HG03159 (cell line): ENCODE measurements around the gene SLFN14.
"Not testable (repeated sequence)": the region's sequence is repeated elsewhere in the genome, so short reads cannot be mapped to it uniquely, and the experiment has no call there.

Experiments used
- ATAC-seq: cut with Tn5 transposase; IDR thresholded peaks from one replicate; pipeline ENCODE4 v1.9.1; 2021; ENCODE audit warnings: mild to moderate bottlenecking, moderate library complexity; ENCODE audit not compliant: unreplicated experiment

Gene SLFN14

GRCh38 chr17:35559495-35560210 is 966 bp downstream of the SLFN14 start:
- no peak for ATAC-seq

- no peak for ATAC-seq
Observed at GRCh38 chr17:35557353-35557752, 3.3 kb downstream of the SLFN14 start.

GRCh38 chr17:35555691-35556090 is 4.9 kb downstream of the SLFN14 start:
- ATAC-seq = no peak

- ATAC-seq = no peak
Observed at GRCh38 chr17:35554668-35555067, 6.0 kb downstream of the SLFN14 start.

GRCh38 chr17:35553310-35553709 is 7.3 kb downstream of the SLFN14 start:
- no peak for ATAC-seq

GRCh38 chr17:35548978-35549377 is 11.6 kb downstream of the SLFN14 start:
- ATAC-seq = no peak

GRCh38 chr17:35548208-35548810 is 12.3 kb downstream of the SLFN14 start:
- no peak for ATAC-seq

- ATAC-seq = no peak
Observed at GRCh38 chr17:35546487-35546886, 14.1 kb downstream of the SLFN14 start.

GRCh38 chr17:35545150-35545549 is 15.5 kb downstream of the SLFN14 start:
- no peak for ATAC-seq

GRCh38 chr17:35543856-35544255 is 16.8 kb downstream of the SLFN14 start:
- no peak for ATAC-seq

GRCh38 chr17:35542990-35543389 is 17.6 kb downstream of the SLFN14 start:
- ATAC-seq = no peak

GRCh38 chr17:35541434-35541833 is 19.2 kb downstream of the SLFN14 start:
- ATAC-seq = no peak

- ATAC-seq = no peak
Observed at GRCh38 chr17:35540589-35541404, 19.8 kb downstream of the SLFN14 start.

- ATAC-seq = no peak
Observed at GRCh38 chr17:35539659-35540026, 21.0 kb downstream of the SLFN14 start.

GRCh38 chr17:35537601-35538141 is 22.9 kb downstream of the SLFN14 start, which contains the start of gene SLFN12L:
TSS of gene SLFN12L (minus strand) at chr17:35537678. CDS start at chr17:35522364, 15,314 bp downstream.
- no peak for ATAC-seq

- ATAC-seq = no peak
Observed at GRCh38 chr17:35536664-35537171, 23.9 kb downstream of the SLFN14 start.

- ATAC-seq = not testable (repeated sequence)
Observed at GRCh38 chr17:35535406-35535805, 25.2 kb downstream of the SLFN14 start.

GRCh38 chr17:35534576-35535093 is 26.0 kb downstream of the SLFN14 start:
- no peak for ATAC-seq

- no peak for ATAC-seq
Observed at GRCh38 chr17:35531160-35531559, 29.5 kb downstream of the SLFN14 start.

- ATAC-seq = no peak
Observed at GRCh38 chr17:35529866-35530265, 30.8 kb downstream of the SLFN14 start.

GRCh38 chr17:35529326-35529725 is 31.3 kb downstream of the SLFN14 start:
- not testable (repeated sequence) for ATAC-seq
